Spleen (tissue), 7 donors: ENCODE measurements around the gene ALCAM.

Source experiments
- CTCF ChIP-seq, 11 experiments: fragments of 200-600 bp in 7 of 11; fragments of 450-650 bp in 4 of 11; sonication (generic) in 4 of 11; IDR thresholded peaks in 8 of 11; conservative IDR thresholded peaks in 3 of 11; 1 replicate in 7 of 11; 2 replicates in 4 of 11; pipeline versions ENCODE4 v1.4.0 to v1.8.0; 2016 to 2021; ENCODE audit warnings: antibody characterized with exemption in 11 of 11, inconsistent platforms in 4 of 11, mild to moderate bottlenecking in 1 of 11
- POLR2A ChIP-seq, 3 donors: fragments of 450-650 bp; IDR thresholded peaks; one replicate each; pipeline ENCODE4 v1.5.1; 2017; ENCODE audit warnings: antibody characterized with exemption in 3 of 3, mild to moderate bottlenecking in 1 of 3
- POLR2AphosphoS5 ChIP-seq, 3 donors: sonication (generic); formaldehyde crosslinking; IDR thresholded peaks; one replicate each; pipeline ENCODE4 v1.5.1; 2017; ENCODE audit warnings: antibody characterized with exemption in 3 of 3
- donor health status: DM: no; HTN: no; CAD: no; lungs with moderate emphysema.
- donor health status: DM: no; HTN: no; CAD: no.
- donor health status: DM: no; HTN: no; CAD: no.

GRCh38 chr3:105423397-105423796 is 56.7 kb downstream of the ALCAM start:
- no peak for TF ChIP-seq CTCF (IDR thresholded peaks at IDR 0.05 in 8 of 11, conservative IDR thresholded peaks at IDR 0.05 in 3 of 11)
- TF ChIP-seq POLR2A (IDR thresholded peaks at IDR 0.05) = no peak
- no peak for TF ChIP-seq POLR2AphosphoS5 (IDR thresholded peaks at IDR 0.05)
